NCI-H1048 (cell line): ENCODE data around the gene TTBK2.

Source experiments
- DNase-seq: peaks from one replicate; lab custom pipeline; 2025; lab: John Stamatoyannopoulos, UW

The TTBK2 gene

DNA sequence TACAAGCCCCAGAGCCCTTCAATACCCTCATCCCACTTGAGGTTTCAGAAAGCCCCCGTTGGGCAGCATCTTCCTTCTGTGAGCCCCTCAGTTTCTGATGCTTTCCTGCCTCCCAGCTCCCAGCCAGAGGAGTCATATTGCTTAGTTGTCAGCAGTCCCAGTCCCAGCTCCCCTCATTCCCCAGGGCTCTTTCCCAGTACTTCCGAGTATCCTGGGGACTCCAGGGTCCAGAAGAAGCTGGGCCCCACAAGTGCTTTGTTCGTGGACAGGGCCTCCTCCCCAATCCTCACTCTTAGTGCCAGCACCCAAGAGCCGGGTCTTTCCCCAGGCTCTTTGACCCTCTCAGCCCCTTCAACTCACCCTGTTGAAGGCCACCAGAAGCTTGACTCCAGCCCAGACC, 227.6 kb downstream of the TTBK2 start:
- DNase-seq, result no peak

DNA sequence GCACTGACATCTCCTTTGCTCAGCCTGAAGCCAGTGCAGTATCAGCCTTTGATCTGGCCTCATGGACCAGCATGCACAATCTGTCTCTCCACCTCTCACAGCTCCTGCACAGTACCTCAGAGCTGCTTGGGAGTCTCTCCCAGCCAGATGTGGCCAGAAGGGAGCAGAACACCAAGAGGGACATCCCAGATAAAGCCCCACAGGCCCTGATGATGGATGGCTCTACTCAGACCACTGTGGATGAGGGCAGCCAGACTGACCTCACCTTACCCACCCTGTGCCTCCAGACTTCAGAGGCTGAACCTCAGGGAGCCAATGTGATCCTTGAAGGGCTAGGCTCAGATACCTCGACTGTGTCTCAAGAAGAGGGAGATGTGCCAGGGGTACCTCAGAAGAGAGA, 228.0 kb downstream of the TTBK2 start:
- no peak for DNase-seq

DNA sequence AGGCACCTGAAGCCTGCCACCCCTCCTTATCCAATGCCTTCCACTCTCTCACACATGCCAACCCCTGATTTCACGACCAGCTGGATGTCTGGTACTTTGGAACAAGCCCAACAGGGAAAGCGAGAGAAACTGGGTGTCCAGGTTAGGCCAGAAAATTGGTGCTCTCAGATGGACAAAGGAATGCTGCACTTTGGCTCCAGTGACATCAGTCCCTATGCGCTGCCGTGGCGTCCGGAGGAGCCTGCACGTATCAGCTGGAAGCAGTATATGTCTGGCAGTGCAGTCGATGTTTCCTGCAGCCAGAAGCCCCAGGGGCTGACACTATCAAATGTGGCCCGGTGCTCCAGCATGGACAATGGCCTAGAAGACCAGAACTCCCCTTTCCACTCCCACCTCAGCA, 228.8 kb downstream of the TTBK2 start:
- DNase-seq, result no peak

DNA sequence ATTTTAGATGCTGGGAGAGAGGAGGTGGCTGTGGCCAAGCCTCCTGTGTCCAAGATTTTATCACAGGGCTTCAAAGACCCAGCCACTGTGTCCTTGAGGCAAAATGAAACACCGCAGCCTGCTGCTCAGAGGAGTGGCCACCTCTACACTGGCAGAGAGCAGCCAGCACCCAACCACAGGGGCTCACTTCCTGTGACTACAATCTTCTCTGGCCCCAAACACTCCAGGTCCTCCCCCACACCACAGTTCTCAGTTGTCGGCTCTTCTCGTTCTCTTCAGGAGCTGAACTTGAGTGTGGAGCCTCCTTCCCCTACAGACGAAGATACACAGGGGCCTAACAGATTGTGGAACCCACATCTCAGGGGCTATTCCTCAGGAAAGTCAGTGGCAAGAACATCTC, 229.3 kb downstream of the TTBK2 start:
- no peak for DNase-seq
